H1 (cell line): ENCODE results near the gene UPF3A. TPM values are rescaled to one million over a fixed set of nuclear protein-coding genes. Genes with fewer than 3 reads are reported as not detected.

Experiments used
- CTCF ChIA-PET: fragments of 300-600 bp; sonication (Branson Sonifier 250); formaldehyde crosslinking; loops from one replicate; lab custom pipeline; 2021; ENCODE audit not compliant: partially characterized antibody; lab: Charles Lee
- POLR2A ChIA-PET: fragments of 300-600 bp; sonication (Branson Sonifier 250); formaldehyde crosslinking; loops from one replicate; lab custom pipeline; 2021; ENCODE audit warnings: inconsistent platforms; ENCODE audit not compliant: partially characterized antibody; lab: Charles Lee
- DNase-seq, 2 experiments: peaks; one replicate each; pipeline versions ENCODE4 v3.0.0 to v3.0.0-alpha.2; 2010 to 2022; ENCODE audit warnings: low spot score in 2 of 2, low read depth in 1 of 2, mixed read lengths in 1 of 2
- FAIRE-seq: peaks from 2 replicates; lab custom pipeline; 2011; peaks lifted over from hg19 to GRCh38; lab: Jason Lieb, UNC
- H2AFZ ChIP-seq: 2 replicates; pipeline ENCODE4 v1.8.1; 2012; ENCODE audit warnings: low read length, inconsistent platforms
- H2AK5ac ChIP-seq: 2 replicates; pipeline ENCODE4 v1.6.1; 2013; ENCODE audit warnings: low read depth, low read length
- H2BK120ac ChIP-seq: replicated peaks from 2 replicates; pipeline ENCODE3; 2013; ENCODE audit warnings: low read depth, low read length, inconsistent platforms
- H2BK12ac ChIP-seq: 2 replicates; pipeline ENCODE4 v1.6.1; 2013; ENCODE audit warnings: low read depth, low read length
- H2BK15ac ChIP-seq: 2 replicates; pipeline ENCODE4 v1.6.1; 2013; ENCODE audit warnings: low read length
- H2BK20ac ChIP-seq: 2 replicates; pipeline ENCODE4 v1.6.1; 2013; ENCODE audit warnings: low read length
- H2BK5ac ChIP-seq: 2 replicates; pipeline ENCODE4 v1.6.1; 2013; ENCODE audit warnings: low read depth, low read length
- H3K14ac ChIP-seq: 2 replicates; pipeline ENCODE4 v1.6.1; 2013; ENCODE audit warnings: inconsistent platforms; ENCODE audit not compliant: insufficient read length
- H3K18ac ChIP-seq: 2 replicates; pipeline ENCODE4 v1.6.1; 2013; ENCODE audit warnings: low read length; ENCODE audit errors: extremely low read depth
- H3K23ac ChIP-seq: 2 replicates; pipeline ENCODE4 v1.6.1; 2013; ENCODE audit warnings: inconsistent platforms; ENCODE audit not compliant: insufficient read length
- H3K23me2 ChIP-seq: 2 replicates; pipeline ENCODE4 v1.6.1; 2013; ENCODE audit warnings: low read depth, low read length
- H3K27ac ChIP-seq: 2 replicates; pipeline ENCODE4 v1.6.1; 2011; ENCODE audit warnings: low read depth, low read length, inconsistent platforms
- H3K27me3 ChIP-seq, 4 experiments: replicated peaks in 1 of 4; 1 replicate in 1 of 4; 2 replicates in 3 of 4; pipeline versions ENCODE4 v1.6.1 to v1.8.1; 2011 to 2013; ENCODE audit warnings: low read length in 3 of 4, mild to moderate bottlenecking in 3 of 4, inconsistent platforms in 2 of 4, mixed read lengths in 2 of 4, moderate library complexity in 1 of 4; ENCODE audit not compliant: control insufficient read depth in 3 of 4, insufficient read depth in 3 of 4; ENCODE audit errors: extremely low read depth in 1 of 4
- H3K36me3 ChIP-seq, 4 experiments: 2 replicates each; pipeline versions ENCODE4 v1.6.1 to v1.8.1; 2011 to 2013; ENCODE audit warnings: mild to moderate bottlenecking in 4 of 4, low read length in 3 of 4, moderate library complexity in 2 of 4, control low read depth in 1 of 4, inconsistent platforms in 1 of 4; ENCODE audit not compliant: insufficient read depth in 4 of 4, control insufficient read depth in 2 of 4
- H3K4ac ChIP-seq: replicated peaks from 2 replicates; pipeline ENCODE3; 2013; ENCODE audit warnings: low read length, low read depth, mixed read lengths, inconsistent platforms; ENCODE audit not compliant: insufficient read length
- H3K4me1 ChIP-seq, 4 experiments: replicated peaks in 1 of 4; 1 replicate in 1 of 4; 2 replicates in 3 of 4; pipeline versions ENCODE4 v1.6.1 to v1.8.1; 2011 to 2013; ENCODE audit warnings: low read length in 3 of 4, inconsistent platforms in 2 of 4, mixed read lengths in 1 of 4; ENCODE audit not compliant: insufficient read depth in 4 of 4, control insufficient read depth in 3 of 4
- H3K4me2 ChIP-seq, 2 experiments: 2 replicates each; pipeline versions ENCODE4 v1.6.1 to v1.8.1; 2011 to 2013; ENCODE audit warnings: low read depth in 2 of 2, low read length in 2 of 2, control low read depth in 1 of 2, inconsistent platforms in 1 of 2, mild to moderate bottlenecking in 1 of 2; ENCODE audit not compliant: insufficient read depth in 1 of 2
- H3K4me3 ChIP-seq, 4 experiments: fragments of 200-600, 300-600 bp in 1 of 4; sonication (generic), shearing (Covaris generic), sonication (Bioruptor Twin) in 1 of 4; 2 replicates each; pipeline versions ENCODE4 v1.5.1 to v1.8.1; 2011 to 2016; ENCODE audit warnings: low read length in 4 of 4, low read depth in 3 of 4, control low read depth in 2 of 4, inconsistent platforms in 2 of 4, mild to moderate bottlenecking in 2 of 4, mixed read lengths in 1 of 4, moderate library complexity in 1 of 4; ENCODE audit not compliant: insufficient read depth in 2 of 4; ENCODE audit errors: extremely low read depth in 1 of 4
- H3K56ac ChIP-seq: replicated peaks from 2 replicates; pipeline ENCODE3; 2013; ENCODE audit warnings: low read depth, mild to moderate bottlenecking, mixed read lengths, low read length, inconsistent platforms; ENCODE audit not compliant: insufficient read length
- H3K79me1 ChIP-seq: 2 replicates; pipeline ENCODE4 v1.6.1; 2013; ENCODE audit warnings: low read depth, low read length, control low read depth
- H3K79me2 ChIP-seq, 2 experiments: 2 replicates each; pipeline versions ENCODE4 v1.6.1 to v1.8.1; 2012 to 2013; ENCODE audit warnings: low read length in 2 of 2, mild to moderate bottlenecking in 2 of 2, inconsistent platforms in 1 of 2; ENCODE audit not compliant: insufficient read depth in 2 of 2, control insufficient read depth in 1 of 2
- H3K9ac ChIP-seq, 4 experiments: replicated peaks in 1 of 4; 1 replicate in 1 of 4; 2 replicates in 3 of 4; pipeline versions ENCODE4 v1.6.1 to v1.8.1; 2011 to 2013; ENCODE audit warnings: low read depth in 3 of 4, low read length in 3 of 4, control low read depth in 2 of 4, mild to moderate bottlenecking in 2 of 4, moderate library complexity in 2 of 4, inconsistent platforms in 1 of 4; ENCODE audit errors: extremely low read depth in 1 of 4
- H3K9me3 ChIP-seq, 2 experiments: 2 replicates each; pipeline versions ENCODE4 v1.6.1 to v1.8.1; 2012 to 2013; ENCODE audit warnings: mild to moderate bottlenecking in 2 of 2, moderate library complexity in 2 of 2, control low read depth in 1 of 2, inconsistent platforms in 1 of 2, low read depth in 1 of 2, low read length in 1 of 2, mixed read lengths in 1 of 2; ENCODE audit not compliant: insufficient read depth in 2 of 2
- H4K20me1 ChIP-seq, 2 experiments: replicated peaks in 1 of 2; 2 replicates each; pipeline versions ENCODE3 to v1.8.1; 2011 to 2013; ENCODE audit warnings: inconsistent platforms in 2 of 2, low read length in 2 of 2, mild to moderate bottlenecking in 1 of 2; ENCODE audit not compliant: insufficient read depth in 2 of 2, control insufficient read depth in 1 of 2
- H4K5ac ChIP-seq: 2 replicates; pipeline ENCODE4 v1.6.1; 2013; ENCODE audit warnings: low read length, low read depth, mixed read lengths, inconsistent platforms; ENCODE audit not compliant: insufficient read length
- H4K8ac ChIP-seq: 2 replicates; pipeline ENCODE4 v1.8.0; 2013; ENCODE audit warnings: mild to moderate bottlenecking, moderate library complexity, low read length, inconsistent platforms; ENCODE audit not compliant: insufficient read depth; ENCODE audit errors: extremely low read depth
- H4K91ac ChIP-seq: replicated peaks from 2 replicates; pipeline ENCODE3; 2013; ENCODE audit warnings: low read length, mixed read lengths, inconsistent platforms; ENCODE audit not compliant: insufficient read length
- BCL11A ChIP-seq, 2 experiments: IDR thresholded peaks; one replicate each; pipeline ENCODE4 v1.6.1; 2011; ENCODE audit warnings: low read depth in 2 of 2, low read length in 2 of 2, mild to moderate bottlenecking in 2 of 2
- CBX5 ChIP-seq: fragments of 300-800, 300-1000 bp; sonication (generic); IDR thresholded peaks from 2 replicates; pipeline ENCODE4 v1.7.1; 2016; ENCODE audit warnings: antibody characterized with exemption, low read length, low read depth
- CHD2 ChIP-seq: IDR thresholded peaks from 2 replicates; pipeline ENCODE4 v1.6.1; 2012; ENCODE audit warnings: low read length, improper control_type of control experiment
- EP300 ChIP-seq, 2 experiments: IDR thresholded peaks; 1 replicate in 1 of 2; 2 replicates in 1 of 2; pipeline ENCODE4 v1.6.1; 2011 to 2012; ENCODE audit warnings: low read depth in 2 of 2, low read length in 2 of 2, mild to moderate bottlenecking in 2 of 2, borderline replicate concordance in 1 of 2, inconsistent platforms in 1 of 2, moderate library complexity in 1 of 2
- EZH2 ChIP-seq: fragments of 200-600 bp; sonication (generic); IDR thresholded peaks from 2 replicates; pipeline ENCODE4 v1.7.1; 2012; ENCODE audit warnings: low read depth, mild to moderate bottlenecking, moderate library complexity, low read length, inconsistent platforms; ENCODE audit not compliant: severe bottlenecking
- GTF2F1 ChIP-seq: IDR thresholded peaks from 2 replicates; pipeline ENCODE4 v1.6.1; 2012; ENCODE audit warnings: low read depth, low read length, improper control_type of control experiment, borderline replicate concordance
- KDM1A ChIP-seq: fragments of 200-600, 300-600 bp; sonication (generic); IDR thresholded peaks from 2 replicates; pipeline ENCODE4 v1.7.1; 2016; ENCODE audit warnings: mild to moderate bottlenecking, low read length, borderline replicate concordance
- POU5F1 ChIP-seq: IDR thresholded peaks from 2 replicates; pipeline ENCODE4 v1.6.1; 2011; ENCODE audit warnings: low read depth, mild to moderate bottlenecking, low read length, moderate library complexity
- RBBP5 ChIP-seq: IDR thresholded peaks from 2 replicates; pipeline ENCODE4 v1.7.1; 2012; ENCODE audit warnings: low read depth, mild to moderate bottlenecking, inconsistent platforms, low read length, moderate library complexity, borderline replicate concordance
- RXRA ChIP-seq: IDR thresholded peaks from 2 replicates; pipeline ENCODE4 v1.6.1; 2011; ENCODE audit warnings: low read depth, mild to moderate bottlenecking, low read length, moderate library complexity; ENCODE audit not compliant: insufficient read depth
- TBP ChIP-seq: IDR thresholded peaks from 2 replicates; pipeline ENCODE4 v1.6.1; 2011; ENCODE audit warnings: low read depth, low read length, improper control_type of control experiment
- TEAD4 ChIP-seq: IDR thresholded peaks from 2 replicates; pipeline ENCODE4 v1.6.1; 2012; ENCODE audit warnings: low read depth, low read length, inconsistent platforms, mixed read lengths
- WGBS, 2 experiments: shearing (Covaris generic) in 1 of 2; methylation state at CpG; one replicate each; pipeline versions ENCODE4 v1.1.6 to v1.1.7; 2013 to 2015; ENCODE audit warnings: low lambda C conversion rate in 2 of 2, mixed read lengths in 2 of 2, inconsistent platforms in 1 of 2, low coverage in 1 of 2, missing lambda C conversion rate in 1 of 2; ENCODE audit not compliant: insufficient replicate concordance in 2 of 2, insufficient coverage in 1 of 2, insufficient read length in 1 of 2; ENCODE audit errors: extremely low coverage in 1 of 2, missing lambda C conversion rate in 1 of 2; 5-methylcytosine and 5-hydroxymethylcytosine counted together
- polyA plus RNA-seq, 7 experiments: library from polyadenylated mRNA; depleted of rRNA in 3 of 7; stranded (reverse) in 5 of 7; unstranded in 2 of 7; fragments of >200 nt in 5 of 7; fragments of 200-250 nt in 2 of 7; gene quantifications; 1 replicate in 5 of 7; 2 replicates in 1 of 7; 4 replicates in 1 of 7; pipeline versions ENCODE4 v1.2.1 to v1.2.3, GENCODE V29; 2011 to 2013; ENCODE audit warnings: missing spikeins in 2 of 7, mixed read lengths in 2 of 7
- total RNA-seq: library from RNA; stranded (reverse); fragmentation: NEBNext Ultra II Directional; extraction: Animal tissue kit (Norgen Biotek cat#: 25700); gene quantifications from 2 replicates; pipeline ENCODE4 v1.2.1, GENCODE V29; 2021
- TF ChIP-seq, protein P1 (sequence below): IDR thresholded peaks from 2 replicates; pipeline ENCODE4 v1.6.1; 2011; ENCODE audit warnings: low read depth, mild to moderate bottlenecking, low read length; ENCODE audit not compliant: insufficient read depth

Gene UPF3A
- total and polyA plus RNA-seq, 2 of the 8 experiments (the other 6 are each of a cell fraction or from before 2014, with no cell fraction given) = 47.1 to 58.2 TPM

DNA sequence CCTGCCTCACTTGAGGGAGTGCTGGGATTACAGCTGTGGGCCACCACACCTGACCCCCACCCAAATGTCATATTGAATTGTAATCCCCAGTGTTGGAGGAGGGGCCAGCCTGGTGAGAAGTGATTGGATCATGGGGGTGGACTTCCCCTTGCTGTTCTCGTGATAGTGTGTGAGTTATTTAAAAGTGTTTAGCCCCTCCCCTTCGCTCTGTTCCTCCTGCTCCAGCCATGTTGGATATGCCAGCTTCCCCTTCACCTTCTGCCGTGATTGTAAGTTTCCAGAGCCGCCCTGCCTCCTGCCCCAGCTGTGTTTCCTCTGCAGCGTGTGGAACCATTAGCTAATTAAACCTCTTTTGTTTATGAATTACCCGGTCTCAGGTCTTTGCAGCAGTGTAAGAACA, 46.6 kb downstream of the UPF3A start:
- no peaks in the 10 kb centered on the region; a peak in 1 of 4 replicates for H3K79me2 ChIP-seq
- no peak overlapping the region for H2AFZ ChIP-seq
- no peak overlapping the region for H3K4me2 ChIP-seq
- no peak overlapping the region for H3K14ac ChIP-seq
- H2BK15ac ChIP-seq = no peak overlapping the region
- no peak overlapping the region for H2AK5ac ChIP-seq
- H3K4ac ChIP-seq = no peak overlapping the region
- no peaks in the 10 kb centered on the region for H3K27me3 ChIP-seq
- peaks cover 2% of the 10 kb centered on the region; the same call in 1 of the 2 replicates for H3K79me1 ChIP-seq
- no peaks in the 10 kb centered on the region for H3K23me2 ChIP-seq
- no peak overlapping the region for H4K5ac ChIP-seq
- DNase-seq (no peak), FAIRE-seq (no peak)
- H4K91ac ChIP-seq = no peak overlapping the region
- no peak overlapping the region for H2BK20ac ChIP-seq
- H3K23ac ChIP-seq = no peak overlapping the region
- no peak overlapping the region for H3K4me3 ChIP-seq
- no peak overlapping the region for H2BK12ac ChIP-seq
- no peak overlapping the region for H3K27ac ChIP-seq
- ChIA-PET POLR2A (interaction anchor here (0.7 to 6.5 kb wide), 6 partner anchors 10 to 46 kb away, joined by 3 to 51 read pairs (median 6); partner anchors contain the start of genes CHAMP1 and UPF3A), CTCF (interaction anchor here (0.5 to 3.2 kb wide), 6 partner anchors 8 to 51 kb away, joined by 3 to 18 read pairs (median 3); no protein-coding TSS in a partner anchor)
- no peak overlapping the region for H2BK120ac ChIP-seq
- peaks cover 17 to 35% (median 29%) of the 10 kb centered on the region in 4 experiments for H3K36me3 ChIP-seq
- no peak overlapping the region for H2BK5ac ChIP-seq
- H4K8ac ChIP-seq = no peak overlapping the region
- H4K20me1 ChIP-seq = no peaks in the 10 kb centered on the region
- H3K9me3 ChIP-seq = no peaks in the 10 kb centered on the region
- WGBS, 2 experiments = 86% methylated on average over 6 of the region's 6 CpGs; no CpG with 5 or more reads in 1 of the 2 experiments
- no peak overlapping the region for H3K18ac ChIP-seq
- H3K56ac ChIP-seq = no peak overlapping the region
- no peak overlapping the region for H3K9ac ChIP-seq
- peaks cover 0 to 6% (median 0%) of the 10 kb centered on the region in 4 experiments; a peak in 3 of 7 replicates for H3K4me1 ChIP-seq
- TF ChIP-seq EP300 (IDR thresholded peaks at IDR 0.05; ENCODE audit: borderline replicate concordance in 1 of 2, low read depth in 2 of 2, low read length in 2 of 2) (no peak), KDM1A (no peak), GTF2F1 (no peak), RXRA (no peak), TBP (no peak), EZH2 (no peak), CHD2 (no peak), TEAD4 (no peak), BCL11A (IDR thresholded peaks at IDR 0.05; ENCODE audit: low read depth in 2 of 2, low read length in 2 of 2) (no peak), POU5F1 (no peak), CBX5 (no peak), RBBP5 (no peak)
- TF ChIP-seq, protein P1, sequence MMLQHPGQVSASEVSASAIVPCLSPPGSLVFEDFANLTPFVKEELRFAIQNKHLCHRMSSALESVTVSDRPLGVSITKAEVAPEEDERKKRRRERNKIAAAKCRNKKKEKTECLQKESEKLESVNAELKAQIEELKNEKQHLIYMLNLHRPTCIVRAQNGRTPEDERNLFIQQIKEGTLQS = no peak
